HL-60 (cell line): ENCODE measurements around the gene JAM2.

Experiments used
- DNase-seq, 2 experiments: peaks; one replicate each; pipeline ENCODE4 v3.0.0-alpha.2; 2010 to 2020; ENCODE audit warnings: low read depth in 1 of 2, low spot score in 1 of 2
- H3K27ac ChIP-seq: fragments of 250-450 bp; sonication (Bioruptor Pico); replicated peaks from 2 replicates; pipeline ENCODE4 v1.5.1; 2020; ENCODE audit warnings: mild to moderate bottlenecking, moderate library complexity
- H3K27me3 ChIP-seq: fragments of 250-450 bp; sonication (Bioruptor Pico); 2 replicates; pipeline ENCODE4 v1.5.1; 2021; ENCODE audit warnings: mild to moderate bottlenecking, moderate library complexity; ENCODE audit not compliant: insufficient read depth, poor library complexity, severe bottlenecking
- H3K4me3 ChIP-seq: replicated peaks from 2 replicates; pipeline ENCODE4 v1.5.1; 2011; ENCODE audit warnings: mild to moderate bottlenecking, control low read depth, low read length; ENCODE audit not compliant: insufficient read depth
- GABPA ChIP-seq: IDR thresholded peaks from 2 replicates; pipeline ENCODE4 v1.6.1; 2012; ENCODE audit warnings: low read depth
- POLR2AphosphoS5 ChIP-seq: IDR thresholded peaks from 2 replicates; pipeline ENCODE4 v1.6.1; 2012; ENCODE audit warnings: low read depth
- SPI1 ChIP-seq: IDR thresholded peaks from 2 replicates; pipeline ENCODE4 v1.6.1; 2012; ENCODE audit warnings: low read depth, mild to moderate bottlenecking, borderline replicate concordance
- TF ChIP-seq, protein P1 (sequence below): IDR thresholded peaks from 2 replicates; pipeline ENCODE4 v1.6.1; 2012; ENCODE audit warnings: low read depth; ENCODE audit not compliant: insufficient replicate concordance
- TF ChIP-seq, protein P2 (sequence below): IDR thresholded peaks from one replicate; pipeline ENCODE4 v1.5.1; 2011; ENCODE audit warnings: low read length, control low read depth, inconsistent platforms; ENCODE audit not compliant: insufficient read depth

Gene JAM2

GRCh38 chr21:25752416-25752815 is 113.4 kb downstream of the JAM2 start:
- H3K27me3 ChIP-seq: no peaks in the 10 kb centered on the region
- no peak for DNase-seq
- no peak overlapping the region for H3K4me3 ChIP-seq
- no peak overlapping the region for H3K27ac ChIP-seq
- TF ChIP-seq SPI1 (no peak), GABPA (no peak), POLR2AphosphoS5 (no peak)
- TF ChIP-seq, protein P1, sequence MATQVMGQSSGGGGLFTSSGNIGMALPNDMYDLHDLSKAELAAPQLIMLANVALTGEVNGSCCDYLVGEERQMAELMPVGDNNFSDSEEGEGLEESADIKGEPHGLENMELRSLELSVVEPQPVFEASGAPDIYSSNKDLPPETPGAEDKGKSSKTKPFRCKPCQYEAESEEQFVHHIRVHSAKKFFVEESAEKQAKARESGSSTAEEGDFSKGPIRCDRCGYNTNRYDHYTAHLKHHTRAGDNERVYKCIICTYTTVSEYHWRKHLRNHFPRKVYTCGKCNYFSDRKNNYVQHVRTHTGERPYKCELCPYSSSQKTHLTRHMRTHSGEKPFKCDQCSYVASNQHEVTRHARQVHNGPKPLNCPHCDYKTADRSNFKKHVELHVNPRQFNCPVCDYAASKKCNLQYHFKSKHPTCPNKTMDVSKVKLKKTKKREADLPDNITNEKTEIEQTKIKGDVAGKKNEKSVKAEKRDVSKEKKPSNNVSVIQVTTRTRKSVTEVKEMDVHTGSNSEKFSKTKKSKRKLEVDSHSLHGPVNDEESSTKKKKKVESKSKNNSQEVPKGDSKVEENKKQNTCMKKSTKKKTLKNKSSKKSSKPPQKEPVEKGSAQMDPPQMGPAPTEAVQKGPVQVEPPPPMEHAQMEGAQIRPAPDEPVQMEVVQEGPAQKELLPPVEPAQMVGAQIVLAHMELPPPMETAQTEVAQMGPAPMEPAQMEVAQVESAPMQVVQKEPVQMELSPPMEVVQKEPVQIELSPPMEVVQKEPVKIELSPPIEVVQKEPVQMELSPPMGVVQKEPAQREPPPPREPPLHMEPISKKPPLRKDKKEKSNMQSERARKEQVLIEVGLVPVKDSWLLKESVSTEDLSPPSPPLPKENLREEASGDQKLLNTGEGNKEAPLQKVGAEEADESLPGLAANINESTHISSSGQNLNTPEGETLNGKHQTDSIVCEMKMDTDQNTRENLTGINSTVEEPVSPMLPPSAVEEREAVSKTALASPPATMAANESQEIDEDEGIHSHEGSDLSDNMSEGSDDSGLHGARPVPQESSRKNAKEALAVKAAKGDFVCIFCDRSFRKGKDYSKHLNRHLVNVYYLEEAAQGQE: no peak
- TF ChIP-seq, protein P2, sequence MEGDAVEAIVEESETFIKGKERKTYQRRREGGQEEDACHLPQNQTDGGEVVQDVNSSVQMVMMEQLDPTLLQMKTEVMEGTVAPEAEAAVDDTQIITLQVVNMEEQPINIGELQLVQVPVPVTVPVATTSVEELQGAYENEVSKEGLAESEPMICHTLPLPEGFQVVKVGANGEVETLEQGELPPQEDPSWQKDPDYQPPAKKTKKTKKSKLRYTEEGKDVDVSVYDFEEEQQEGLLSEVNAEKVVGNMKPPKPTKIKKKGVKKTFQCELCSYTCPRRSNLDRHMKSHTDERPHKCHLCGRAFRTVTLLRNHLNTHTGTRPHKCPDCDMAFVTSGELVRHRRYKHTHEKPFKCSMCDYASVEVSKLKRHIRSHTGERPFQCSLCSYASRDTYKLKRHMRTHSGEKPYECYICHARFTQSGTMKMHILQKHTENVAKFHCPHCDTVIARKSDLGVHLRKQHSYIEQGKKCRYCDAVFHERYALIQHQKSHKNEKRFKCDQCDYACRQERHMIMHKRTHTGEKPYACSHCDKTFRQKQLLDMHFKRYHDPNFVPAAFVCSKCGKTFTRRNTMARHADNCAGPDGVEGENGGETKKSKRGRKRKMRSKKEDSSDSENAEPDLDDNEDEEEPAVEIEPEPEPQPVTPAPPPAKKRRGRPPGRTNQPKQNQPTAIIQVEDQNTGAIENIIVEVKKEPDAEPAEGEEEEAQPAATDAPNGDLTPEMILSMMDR: no peak

DNA sequence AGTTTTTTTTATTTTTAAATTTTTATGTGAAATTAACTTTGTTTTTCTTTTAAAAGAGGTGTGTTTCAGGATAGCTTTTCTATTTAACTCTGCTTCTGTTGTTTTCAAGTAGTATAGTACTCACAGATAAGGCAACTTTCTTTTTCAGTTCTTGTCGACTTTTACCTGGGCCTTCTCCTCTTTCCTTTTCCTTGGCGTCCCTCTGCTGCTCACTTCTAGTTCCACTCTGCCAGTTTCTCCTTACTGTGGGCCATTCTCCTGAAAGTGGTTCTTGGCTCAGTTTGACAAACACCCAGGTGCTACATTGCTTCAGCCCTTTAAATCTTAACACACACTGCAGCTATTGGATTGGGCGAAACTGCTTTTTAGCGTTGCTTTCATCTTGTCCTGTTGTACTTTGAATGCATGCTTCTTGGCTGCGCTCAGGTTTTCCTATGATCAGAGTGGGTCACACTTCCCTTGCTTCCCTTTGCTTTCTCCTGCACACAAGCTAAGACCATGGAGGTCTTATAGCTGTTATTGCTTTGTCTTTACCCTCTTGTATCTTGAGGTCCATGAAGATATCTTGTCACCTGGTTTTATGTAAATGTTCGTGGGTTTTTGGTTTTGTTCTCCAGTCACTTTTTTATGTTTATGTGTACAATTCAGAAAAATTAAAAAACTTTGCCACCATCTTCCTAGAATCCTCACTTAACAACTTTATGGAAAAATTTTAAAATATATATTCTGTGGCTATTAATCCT is 117.3 kb downstream of the JAM2 start:
- TF ChIP-seq GABPA (no peak), POLR2AphosphoS5 (no peak), SPI1 (no peak)
- TF ChIP-seq, protein P2: no peak
- TF ChIP-seq, protein P1: no peak
- Histone ChIP-seq H3K27ac (no peak overlapping the region), H3K4me3 (no peak overlapping the region), H3K27me3 (no peaks in the 10 kb centered on the region)
- DNase-seq: no peak

DNA sequence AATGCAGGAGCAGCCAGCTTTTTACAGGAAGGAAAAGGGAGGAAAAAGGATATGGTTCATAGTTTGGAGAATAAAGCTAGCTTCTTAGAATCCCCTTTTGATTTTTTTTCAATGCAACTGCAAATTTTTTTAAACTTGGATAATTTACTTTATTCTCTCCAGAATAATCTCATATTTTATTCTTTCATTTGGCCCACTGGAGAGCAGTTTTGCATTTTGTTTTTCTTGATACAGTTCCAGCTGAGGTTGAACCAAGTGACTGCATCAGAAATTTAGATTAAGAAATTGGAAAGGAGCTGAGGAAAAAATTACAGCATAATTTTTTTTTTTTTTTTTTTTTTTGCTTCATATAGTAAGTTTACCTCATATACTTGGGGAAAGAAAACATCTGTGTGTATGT is 118.5 kb downstream of the JAM2 start:
- DNase-seq: no peak
- Histone ChIP-seq H3K4me3 (no peak overlapping the region), H3K27ac (no peak overlapping the region), H3K27me3 (no peaks in the 10 kb centered on the region)
- TF ChIP-seq, protein P1: no peak
- TF ChIP-seq POLR2AphosphoS5 (no peak), SPI1 (no peak), GABPA (no peak)
- TF ChIP-seq, protein P2: no peak
